Cortex of kidney (tissue), 1 donor: ENCODE measurements around the gene NSDHL.

Source experiments
- DNase-seq: peaks from one replicate; lab custom pipeline; 2025; lab: John Stamatoyannopoulos, UW

The NSDHL gene

DNA sequence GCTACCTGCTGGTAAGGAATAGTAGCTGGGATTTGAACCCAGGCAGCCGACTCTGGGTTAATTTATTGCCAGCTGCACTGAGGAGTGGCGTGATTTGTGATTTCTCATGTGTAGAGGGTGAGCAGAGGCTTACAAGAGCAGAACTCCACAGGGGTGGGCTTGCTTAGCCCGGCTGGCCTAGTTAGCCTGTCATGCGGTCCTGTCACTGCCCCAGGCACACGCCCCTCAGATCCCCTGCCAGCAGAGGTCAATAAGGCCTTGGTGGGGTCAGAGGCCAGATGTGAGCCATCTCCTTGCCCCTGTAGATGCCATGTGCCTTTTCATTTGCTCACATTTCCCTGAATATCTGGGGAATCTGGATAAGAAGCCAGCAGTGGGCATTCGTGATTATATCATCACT lies 13.4 kb downstream of the NSDHL start:
- no peak for DNase-seq

DNA sequence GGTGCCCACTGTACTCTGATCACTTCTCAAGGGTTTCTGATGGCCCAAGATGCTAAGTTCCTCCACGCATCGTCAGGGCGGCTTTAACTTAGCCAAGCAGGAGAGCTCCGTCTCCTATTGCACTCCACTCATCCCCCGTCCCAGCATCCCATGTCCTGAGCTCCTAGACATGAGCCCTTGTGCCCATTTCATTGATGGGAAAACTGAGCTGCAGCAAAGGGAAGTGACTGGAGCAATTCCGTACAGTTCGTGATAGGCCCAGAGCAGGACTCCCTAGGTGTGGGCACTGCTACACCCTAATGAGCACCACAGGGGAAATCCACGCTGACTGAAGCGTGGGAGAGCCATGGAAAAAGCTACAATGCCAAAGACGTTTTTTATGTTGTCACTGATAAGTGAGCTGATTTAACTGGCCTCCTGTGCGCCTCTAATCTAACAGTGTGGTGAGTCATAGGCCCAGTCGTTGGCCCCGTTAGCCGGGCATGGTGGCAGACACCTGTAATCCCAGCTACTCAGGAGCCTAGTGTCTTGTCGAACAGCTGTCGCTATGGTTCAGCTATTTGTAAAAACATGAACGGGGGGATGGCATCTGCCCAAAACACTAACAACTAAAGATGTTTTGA lies 14.9 kb downstream of the NSDHL start:
- DNase-seq: no peak

DNA sequence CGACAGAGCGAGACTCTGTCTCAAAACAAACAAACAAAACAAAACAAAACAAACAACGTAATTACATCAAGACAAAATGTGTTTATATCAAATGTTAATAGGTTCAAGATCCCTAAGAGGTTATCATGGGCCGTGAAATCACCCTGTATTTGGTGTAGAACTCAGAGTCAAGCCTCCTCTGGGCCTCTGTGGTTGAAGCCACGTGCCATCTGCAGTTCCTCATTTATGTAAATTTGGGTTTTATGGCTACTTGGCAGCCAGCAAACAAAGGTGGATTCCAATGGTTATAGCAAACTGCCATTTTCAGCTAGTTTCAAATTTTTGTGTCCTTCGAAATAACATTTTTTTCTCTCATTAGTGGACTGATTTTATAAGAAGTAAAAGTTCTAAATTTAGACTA lies 16.4 kb downstream of the NSDHL start:
- no peak for DNase-seq

DNA sequence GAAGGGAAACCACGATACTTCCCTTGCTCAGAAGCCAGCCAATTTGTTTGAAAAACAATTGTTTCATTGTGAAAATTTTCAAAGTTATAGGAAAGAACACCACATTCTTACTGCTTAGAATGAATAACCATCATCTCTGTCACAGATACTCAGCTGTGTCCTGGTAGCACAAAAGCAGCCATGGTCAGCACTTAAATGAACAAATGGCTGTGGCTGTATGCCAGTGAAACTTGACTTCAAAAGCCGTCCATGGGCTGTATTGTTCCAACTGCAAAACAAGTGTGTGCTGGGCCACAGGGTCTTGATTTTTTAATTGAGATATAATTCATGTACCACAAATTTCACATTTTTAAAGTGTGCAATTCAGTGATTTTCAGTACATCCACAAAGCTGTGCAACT lies 19.6 kb downstream of the NSDHL start:
- no peak for DNase-seq

DNA sequence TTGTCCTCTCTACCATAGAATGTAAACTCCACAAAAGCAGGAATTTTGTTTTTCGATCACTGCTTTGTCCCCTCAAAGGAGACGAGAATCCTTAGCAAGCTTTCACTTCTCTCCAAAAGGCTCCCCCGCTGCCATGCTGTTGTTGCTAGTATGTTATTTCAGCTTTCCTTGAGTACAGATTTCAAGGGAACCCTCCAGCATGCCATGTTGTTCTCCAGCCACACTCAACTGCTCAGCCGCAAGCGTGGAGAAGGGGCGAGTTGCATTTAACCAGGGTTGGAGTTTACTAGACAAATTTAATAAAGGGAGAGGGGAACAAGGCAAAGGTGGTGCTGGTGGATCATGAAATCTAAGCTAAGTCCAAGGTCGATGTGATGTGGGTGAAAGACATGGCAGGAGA lies 23.1 kb downstream of the NSDHL start:
- DNase-seq: no peak

DNA sequence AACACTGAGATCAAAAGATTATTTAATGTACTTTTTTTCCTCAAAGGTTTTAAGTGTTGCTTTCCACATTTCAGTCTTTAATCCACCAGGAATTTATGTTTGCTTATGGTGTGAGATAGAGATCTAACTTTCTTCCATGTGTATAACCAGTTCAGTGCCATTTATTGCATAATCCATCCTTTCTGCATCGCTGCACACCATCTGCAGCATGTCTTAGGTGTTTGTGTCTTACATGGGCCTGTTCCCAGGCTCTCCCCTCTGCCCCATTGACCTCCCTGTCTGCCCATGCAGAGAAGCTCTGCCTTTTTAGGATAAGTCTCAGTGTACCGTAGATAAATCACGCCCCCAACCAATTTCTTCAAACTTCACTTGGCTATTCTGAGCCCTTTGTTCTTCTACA lies 30.3 kb downstream of the NSDHL start:
- DNase-seq: no peak

DNA sequence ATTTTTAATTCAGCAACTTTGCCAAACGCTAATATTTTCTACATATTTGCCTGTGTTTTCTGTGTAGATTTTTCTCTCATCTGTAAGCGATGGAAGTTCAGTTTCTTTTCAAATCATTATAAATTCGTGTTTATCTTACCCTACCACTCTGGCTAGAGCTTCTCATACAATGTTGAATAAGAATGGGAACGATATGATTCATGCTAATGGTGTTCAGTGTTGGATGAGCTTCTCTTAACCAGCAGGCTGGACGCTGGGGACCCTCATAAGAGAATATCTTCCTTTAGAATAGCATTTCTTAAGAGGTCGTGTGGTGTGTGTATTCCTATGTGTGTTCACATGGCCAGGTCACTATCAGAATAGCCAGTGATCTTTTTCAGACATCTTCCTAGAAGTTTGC lies 31.0 kb downstream of the NSDHL start:
- no peak for DNase-seq

DNA sequence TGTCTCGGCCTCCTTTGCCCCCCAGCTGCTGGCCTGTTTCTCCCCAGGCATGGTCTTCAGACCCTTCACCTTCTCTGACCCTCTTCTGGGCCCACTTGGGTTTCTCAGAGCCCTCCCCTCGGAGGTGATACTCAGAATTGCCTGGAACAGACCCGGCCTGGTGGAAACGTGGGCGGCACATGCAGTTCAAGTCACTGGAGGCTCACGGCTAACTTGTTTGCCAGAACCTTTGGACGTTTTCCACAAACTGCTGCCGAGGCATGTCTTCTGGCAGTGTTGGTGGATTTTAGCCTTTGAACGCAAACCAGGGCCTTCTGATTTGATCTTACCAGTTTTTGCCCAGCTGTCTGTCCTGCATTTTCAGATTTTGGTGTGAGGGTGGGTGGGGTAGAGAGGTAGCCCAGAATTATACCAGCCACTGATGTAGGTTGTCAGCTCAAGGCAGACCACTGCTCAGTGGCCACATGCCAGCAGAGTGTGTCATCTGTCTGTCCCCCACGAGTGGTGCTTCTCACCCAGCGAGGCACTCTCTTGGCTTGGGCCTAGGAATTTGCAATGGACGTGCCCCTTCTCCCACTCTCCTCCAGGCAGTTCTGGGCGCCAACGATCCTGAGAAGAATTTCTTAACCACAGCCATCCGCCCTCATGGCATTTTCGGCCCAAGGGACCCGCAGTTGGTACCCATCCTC lies 34.5 kb downstream of the NSDHL start:
- no peak for DNase-seq

DNA sequence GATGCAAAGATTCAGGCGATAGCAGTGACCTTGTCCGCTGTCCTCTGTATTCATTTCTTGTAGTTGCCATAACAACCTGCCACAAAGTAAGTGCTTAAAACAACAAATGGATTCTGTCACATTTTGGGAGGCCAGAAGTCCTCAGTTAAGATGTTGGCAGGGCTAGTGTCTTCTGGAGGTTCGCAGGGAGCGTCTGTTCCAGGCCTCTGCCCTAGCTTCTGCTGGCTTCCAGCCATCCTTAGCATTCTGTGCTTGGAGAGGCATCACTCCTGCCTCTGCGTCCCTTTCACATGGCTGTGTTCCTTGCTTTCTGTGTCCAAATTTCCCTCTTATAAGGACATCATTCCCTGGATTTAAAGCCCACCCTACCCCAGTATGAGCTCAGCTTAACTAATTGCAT lies 35.5 kb downstream of the NSDHL start:
- no peak for DNase-seq

DNA sequence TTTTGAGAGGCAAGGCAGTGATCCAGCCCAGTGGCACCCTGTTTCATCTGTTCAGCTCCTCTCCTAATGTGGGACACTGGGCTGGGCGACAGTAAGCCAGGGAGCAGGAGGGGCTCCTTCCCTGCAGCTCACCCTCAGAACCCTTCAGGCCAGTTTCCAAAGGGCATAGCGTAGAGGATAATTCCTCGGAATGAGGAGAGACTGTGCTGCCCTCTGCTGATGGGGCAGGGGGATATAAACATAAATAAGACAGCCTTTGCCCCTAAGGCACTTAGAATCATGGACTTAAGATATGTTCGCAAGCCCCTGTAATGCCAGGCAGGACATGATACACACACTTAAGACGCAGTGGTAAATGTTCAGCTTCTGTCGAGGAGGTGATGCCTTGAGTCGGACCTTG lies 39.1 kb downstream of the NSDHL start:
- no peak for DNase-seq

DNA sequence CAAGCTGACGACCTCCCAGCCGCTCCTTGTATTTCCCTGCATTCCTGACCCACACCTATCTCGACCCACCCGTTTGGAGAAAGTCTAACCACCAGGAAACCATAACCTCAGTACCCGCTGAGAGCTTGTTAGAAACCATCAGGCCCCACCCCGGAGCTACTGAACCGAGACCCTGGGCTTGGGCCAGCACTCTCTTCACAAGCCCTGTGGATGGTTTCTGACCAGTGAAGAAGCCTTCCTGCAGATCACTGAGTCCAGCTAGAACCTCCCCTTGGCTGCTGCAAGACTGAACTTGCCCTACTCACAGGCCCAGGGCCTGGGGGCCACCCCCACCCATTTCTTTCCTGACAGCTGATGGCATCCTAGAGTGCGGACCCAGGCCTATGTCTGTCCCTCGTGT lies 40.4 kb downstream of the NSDHL start:
- no peak for DNase-seq

DNA sequence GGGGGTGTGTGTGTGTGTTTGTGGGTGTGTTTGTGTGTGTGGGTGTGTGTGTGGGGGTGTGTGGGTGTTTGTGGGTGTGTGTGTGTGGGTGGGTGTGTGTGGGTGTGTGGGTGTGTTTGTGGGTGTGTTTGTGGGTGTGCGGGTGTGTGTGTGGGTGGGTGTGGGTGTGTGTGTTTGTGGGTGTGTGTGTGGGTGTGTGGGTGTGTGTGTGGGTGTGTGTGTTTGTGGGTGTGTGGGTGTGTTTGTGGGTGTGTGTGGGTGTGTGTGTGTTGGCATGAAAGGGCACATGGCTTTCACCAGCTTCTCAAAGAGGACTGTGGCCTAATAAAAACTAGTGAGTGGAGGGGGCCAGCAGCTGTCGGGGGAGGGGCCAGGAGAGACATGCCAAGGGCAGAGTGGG lies 41.7 kb downstream of the NSDHL start:
- DNase-seq: no peak

DNA sequence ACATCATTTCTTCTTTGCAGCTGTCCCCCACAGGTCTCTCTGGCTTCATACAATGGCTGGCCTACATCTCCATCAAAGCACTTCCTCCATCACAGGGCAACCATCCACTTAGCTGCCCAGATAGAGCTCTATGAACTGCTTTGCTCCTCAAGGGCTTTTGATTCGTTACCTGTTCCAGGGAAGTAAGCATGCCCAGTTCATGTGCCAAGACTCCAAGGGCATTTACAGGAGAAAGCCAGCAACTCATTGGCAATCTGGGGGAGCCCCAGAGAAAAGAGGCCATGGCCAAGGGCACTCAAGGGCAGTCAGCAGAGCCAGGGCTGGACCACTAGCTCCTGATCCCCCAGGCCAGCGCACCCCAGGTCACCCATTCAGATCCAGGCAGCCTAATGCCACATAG lies 42.5 kb downstream of the NSDHL start:
- no peak for DNase-seq

DNA sequence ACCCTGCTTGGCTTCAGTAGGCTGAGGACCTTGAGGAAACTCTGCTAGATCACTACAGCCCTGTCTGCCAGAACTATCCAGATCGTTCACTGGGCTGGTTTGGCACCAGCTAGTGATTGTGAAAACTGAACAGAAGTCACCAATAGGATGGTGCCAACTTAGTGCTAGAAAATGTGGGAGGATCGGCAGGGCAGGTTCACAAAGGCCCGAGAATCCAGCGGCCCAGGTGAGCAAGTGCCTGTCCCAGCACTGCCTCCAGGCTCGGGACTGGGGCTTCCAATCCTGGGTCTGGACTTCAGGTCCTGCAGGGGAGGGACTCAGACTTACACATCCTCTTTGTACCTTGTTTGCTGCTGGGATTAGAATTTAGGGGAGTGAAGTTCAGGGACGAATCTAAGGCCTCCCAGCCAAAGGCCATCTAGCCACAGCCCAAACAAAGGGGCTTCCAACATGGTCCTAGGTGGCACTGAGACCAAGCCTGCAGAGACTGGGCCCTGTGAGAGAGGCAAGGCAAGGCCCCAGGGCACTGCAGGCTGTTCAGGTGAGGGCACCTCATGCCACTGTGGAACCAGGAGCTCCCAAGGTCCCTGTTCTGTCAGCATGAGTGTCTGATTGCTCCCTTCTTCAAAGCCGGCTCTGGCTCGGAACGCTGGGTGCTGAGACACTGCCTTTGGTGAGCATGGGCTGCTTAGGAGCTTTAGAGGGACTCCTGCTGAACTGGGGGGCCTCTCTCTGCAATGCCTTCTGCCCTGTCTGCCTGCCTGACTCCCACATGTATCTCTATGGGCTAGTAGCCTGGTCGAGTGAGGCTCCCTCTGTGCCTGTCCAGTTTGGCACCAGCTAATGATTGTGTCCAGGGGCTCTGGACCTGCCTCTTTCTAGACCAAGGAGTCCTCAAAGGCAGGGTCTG lies 46.3 kb downstream of the NSDHL start:
- no peak for DNase-seq

DNA sequence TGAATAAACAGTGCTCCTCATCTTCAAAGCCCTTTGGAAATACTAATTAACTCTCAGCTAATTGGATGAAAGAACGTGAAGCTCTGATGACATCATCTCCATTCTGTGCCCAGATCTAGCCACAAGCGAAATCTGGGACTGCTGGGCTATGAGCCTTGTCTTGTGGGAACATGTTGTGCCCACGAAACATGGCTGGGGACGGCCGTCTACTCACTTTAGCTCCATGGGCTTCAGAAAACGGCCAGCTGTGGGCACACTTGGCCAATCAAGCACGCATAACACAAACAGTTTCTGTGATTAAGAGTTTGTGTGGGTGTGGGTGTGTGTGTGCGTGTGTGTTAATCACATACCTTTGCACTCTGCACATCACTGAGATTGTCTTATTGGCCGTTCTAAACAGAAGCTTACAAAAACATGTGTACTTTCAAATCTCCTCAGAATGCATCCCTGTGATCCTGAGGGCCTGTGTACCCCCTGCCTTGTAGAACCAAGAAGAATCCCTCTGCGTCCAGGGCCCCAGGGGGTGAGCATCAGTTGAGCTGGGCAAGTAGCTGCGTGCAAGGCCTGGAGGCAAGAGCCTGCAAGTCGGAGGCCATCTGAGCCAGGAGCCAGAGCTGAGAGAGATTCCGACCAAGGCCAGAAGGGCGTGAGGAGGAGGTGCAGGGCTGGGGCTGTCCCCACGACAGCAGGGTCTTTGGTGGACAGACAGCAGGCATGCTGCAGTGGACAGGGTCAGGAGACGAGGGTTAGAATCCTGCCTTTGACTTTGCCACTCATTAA lies 48.3 kb downstream of the NSDHL start:
- DNase-seq: no peak

DNA sequence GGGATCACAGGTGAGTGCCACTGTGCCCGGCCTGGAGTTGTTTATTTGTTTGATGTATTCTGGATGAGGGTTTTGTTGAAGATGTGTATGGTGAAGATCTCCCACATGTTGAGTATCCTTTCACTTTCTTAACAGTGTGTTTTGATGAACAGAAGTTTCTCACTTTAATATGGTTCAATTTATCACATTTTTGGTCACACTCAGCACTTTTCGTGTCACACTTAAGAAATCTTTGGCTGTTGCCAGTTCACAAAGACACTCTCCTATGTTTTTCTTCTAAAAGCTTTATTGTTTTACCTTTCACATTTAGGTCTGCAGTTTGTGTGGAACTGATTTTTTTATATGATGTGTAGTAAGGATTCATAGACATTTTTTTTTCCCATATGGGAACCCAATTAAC lies 50.4 kb downstream of the NSDHL start:
- no peak for DNase-seq

DNA sequence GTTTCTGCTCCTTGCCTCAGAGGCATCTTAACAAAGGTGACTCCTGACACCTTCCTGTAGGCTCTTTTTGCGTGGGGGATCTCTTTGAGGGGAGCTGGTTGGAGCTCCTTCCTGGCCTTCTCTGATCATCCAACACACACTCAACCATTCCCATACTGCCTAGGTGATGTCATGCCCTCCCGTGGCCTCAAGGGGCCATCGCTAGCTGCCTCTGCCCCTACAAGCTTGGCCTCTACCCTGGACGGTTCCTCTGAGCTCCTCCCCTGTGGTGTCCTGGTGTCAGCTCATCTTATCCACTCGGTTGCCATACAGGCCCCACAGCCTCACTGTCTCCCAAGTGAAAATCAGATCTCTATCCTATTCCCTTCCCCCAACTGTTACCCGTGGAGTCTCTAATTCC lies 53.3 kb downstream of the NSDHL start:
- DNase-seq: no peak

DNA sequence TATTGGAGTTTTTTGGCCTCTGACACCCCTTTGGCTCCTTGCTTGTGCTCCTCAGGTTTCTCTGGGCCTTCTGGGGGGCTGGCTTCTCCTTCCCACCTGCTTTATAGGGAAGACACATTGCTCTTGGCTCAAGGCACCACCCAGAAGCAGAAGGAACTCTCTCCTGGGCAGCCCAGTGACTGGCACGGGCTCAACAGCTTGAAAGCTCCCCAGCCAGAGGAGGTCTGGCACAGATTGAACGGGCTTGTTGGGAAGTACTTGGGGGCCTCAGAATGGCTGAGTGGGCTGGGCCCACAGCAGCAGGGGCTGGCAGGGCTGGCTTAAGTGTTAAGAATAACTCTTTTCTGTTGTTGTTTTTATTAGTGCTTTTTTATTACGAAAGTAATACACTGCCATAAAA lies 55.9 kb downstream of the NSDHL start:
- no peak for DNase-seq

DNA sequence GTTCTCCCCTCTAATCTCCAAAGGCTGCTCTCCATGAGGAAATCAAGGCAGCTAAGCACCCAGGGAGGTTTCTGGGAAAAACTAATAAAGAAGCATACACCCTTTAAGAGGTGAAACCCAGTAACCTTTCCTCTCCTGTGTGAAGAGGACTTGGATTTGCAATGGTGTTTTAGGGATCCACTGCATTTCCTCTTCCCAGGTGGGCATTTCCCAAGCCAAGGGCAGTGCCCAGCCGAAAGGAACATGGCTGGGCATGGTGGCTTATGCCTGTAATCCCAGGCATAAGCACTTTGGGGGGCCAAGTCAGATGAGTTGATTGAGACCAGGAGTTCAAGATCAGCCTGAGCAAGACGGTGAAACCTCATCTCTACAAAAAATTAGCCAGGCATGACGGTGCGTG lies 61.6 kb downstream of the NSDHL start:
- DNase-seq: no peak

DNA sequence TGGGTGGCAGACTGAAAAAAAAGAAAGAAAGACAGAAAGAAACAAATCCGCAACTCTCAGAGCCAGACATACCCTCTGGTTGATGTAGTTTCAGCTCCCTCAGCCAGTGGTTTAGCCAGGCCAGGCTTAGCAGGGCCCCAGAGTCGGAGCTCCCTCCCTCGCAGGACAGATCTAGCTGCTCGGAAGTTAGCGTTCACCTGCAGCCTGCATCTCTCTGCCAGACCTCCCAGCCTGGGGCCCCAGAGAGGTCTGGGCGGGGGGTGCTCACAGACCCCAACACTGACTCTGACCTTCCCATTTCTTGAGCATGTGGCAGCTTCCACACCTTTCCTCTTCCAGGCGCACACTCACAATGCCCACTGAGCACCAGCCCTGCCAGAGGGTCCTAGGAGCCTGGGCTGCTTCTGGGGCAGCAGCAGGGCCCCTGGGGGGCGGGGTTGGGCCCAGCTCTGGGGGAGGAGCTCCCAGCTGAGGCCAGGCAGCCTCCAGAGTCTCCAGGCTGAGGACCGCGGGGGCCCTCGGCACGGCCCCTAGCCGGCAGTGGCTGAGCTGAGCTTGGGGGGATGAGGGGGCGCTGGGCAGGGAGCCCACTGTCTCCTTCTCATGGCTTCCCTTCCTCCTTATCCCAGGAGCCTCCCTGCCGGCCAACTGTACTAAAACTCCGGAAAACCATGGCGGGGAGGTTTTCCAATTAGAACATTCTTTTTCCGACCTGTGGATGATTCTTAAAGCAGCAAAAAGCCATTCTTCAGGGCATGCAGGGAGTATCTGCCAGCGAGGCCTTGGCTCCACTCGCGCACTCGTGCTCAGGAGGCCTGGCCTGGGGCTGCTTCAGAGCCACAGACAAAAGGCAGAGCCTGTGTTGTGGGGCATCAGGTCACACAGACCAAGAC lies 62.4 kb downstream of the NSDHL start:
- no peak for DNase-seq

DNA sequence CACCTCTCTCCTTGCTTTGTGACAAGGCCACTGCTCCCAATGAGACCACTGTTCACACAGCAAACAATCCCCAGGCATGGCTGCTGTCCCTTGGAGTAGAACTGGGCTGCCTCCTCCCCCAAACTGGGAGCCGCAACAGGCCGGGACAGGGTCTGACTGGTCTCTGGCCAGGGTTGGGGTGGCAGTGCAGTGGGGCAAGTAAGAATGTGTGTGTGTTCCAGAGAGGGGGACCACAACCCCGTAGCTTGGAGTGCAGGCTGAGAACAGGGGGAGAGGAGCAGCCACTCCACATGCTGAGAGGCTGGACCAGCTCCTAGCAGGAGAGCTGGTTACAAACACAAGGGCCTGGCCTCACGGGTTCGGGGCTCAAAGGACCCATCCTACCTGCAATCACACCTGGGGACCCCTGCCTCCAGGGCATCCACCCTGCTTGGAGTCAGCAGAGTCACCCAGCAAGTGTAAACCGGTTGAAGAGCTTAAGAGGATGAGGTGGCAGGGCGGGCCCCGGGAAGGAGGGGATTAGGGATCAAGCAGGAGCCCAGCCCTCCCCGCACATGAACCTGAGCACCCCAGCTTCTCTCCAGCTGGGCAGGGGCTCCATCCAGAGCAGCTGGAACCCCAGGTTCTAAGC lies 63.2 kb downstream of the NSDHL start:
- no peak for DNase-seq
